Choroid plexus epithelial cell (primary cell): ENCODE data around the gene HPCAL4.
A peak's percentile ranks its signal among the peaks of the same experiment; 100 is the strongest.

Experiments used
- DNase-seq: peaks from one replicate; pipeline ENCODE4 v3.0.0-alpha.2; 2010; ENCODE audit warnings: low read depth
- H3K4me3 ChIP-seq: 2 replicates; pipeline ENCODE4 v1.5.1; 2011; ENCODE audit warnings: low read depth, mild to moderate bottlenecking, control low read depth, low read length, moderate library complexity
- TF ChIP-seq, protein P1 (sequence below): conservative IDR thresholded peaks from 2 replicates; pipeline ENCODE4 v1.5.1; 2011; ENCODE audit warnings: low read depth, mild to moderate bottlenecking, control low read depth, inconsistent platforms, low read length, moderate library complexity

Gene HPCAL4

GRCh38 chr1:39688706-39689105 is 2.5 kb downstream of the HPCAL4 start:
- no peak for DNase-seq
- H3K4me3 ChIP-seq = no peak overlapping the region
- TF ChIP-seq, protein P1, sequence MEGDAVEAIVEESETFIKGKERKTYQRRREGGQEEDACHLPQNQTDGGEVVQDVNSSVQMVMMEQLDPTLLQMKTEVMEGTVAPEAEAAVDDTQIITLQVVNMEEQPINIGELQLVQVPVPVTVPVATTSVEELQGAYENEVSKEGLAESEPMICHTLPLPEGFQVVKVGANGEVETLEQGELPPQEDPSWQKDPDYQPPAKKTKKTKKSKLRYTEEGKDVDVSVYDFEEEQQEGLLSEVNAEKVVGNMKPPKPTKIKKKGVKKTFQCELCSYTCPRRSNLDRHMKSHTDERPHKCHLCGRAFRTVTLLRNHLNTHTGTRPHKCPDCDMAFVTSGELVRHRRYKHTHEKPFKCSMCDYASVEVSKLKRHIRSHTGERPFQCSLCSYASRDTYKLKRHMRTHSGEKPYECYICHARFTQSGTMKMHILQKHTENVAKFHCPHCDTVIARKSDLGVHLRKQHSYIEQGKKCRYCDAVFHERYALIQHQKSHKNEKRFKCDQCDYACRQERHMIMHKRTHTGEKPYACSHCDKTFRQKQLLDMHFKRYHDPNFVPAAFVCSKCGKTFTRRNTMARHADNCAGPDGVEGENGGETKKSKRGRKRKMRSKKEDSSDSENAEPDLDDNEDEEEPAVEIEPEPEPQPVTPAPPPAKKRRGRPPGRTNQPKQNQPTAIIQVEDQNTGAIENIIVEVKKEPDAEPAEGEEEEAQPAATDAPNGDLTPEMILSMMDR = no peak

GRCh38 chr1:39687243-39687642 is 4.0 kb downstream of the HPCAL4 start:
- H3K4me3 ChIP-seq = no peak overlapping the region
- TF ChIP-seq, protein P1 = no peak
- no peak for DNase-seq

DNA sequence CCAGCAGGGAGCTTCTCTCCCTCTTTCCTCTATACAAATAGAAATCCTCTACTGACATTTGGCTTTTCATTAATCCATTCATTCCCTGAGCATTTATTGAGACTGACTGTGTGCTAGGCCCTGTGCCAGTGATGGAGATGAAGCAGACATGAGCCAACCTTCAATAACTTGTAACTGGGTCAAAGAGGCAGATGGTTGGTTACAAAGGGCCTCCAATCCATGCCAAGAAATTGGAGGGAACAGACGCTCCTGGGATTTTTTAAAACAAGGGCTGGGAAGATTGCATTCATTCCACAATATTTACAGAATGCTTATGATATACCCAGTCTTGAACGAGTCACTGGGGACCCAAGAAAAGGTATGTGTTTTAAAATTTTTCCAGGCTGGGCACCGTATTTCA is 6.2 kb downstream of the HPCAL4 start:
- DNase-seq = no peak
- TF ChIP-seq, protein P1 = no peak
- H3K4me3 ChIP-seq = no peak overlapping the region

DNA sequence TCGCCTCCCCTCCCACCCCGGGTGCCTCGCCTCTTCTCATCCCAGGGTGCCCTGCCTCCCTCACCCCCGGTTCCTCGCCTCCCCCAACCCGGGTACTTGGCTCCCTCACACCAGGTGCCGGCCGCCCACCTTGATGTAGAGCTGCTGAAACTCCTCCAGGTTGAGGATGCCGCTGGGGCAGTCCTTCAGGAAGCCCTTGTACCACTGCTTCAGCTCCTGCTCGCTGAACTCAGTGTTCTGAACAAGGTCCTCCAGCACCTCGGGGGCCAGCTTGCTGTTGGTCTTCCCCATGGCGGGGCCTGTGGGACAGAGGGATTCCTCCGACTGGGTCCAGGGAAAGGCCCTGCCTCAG is 6.9 kb downstream of the HPCAL4 start:
- TF ChIP-seq, protein P1 = no peak
- DNase-seq = no peak
- no peak overlapping the region for H3K4me3 ChIP-seq

- H3K4me3 ChIP-seq = peak overlapping the region; percentile 14
- TF ChIP-seq, protein P1 = no peak
- peak; percentile 43 for DNase-seq
These were observed 7.5 kb downstream of the HPCAL4 start for GRCh38 chr1:39683591-39684312.

DNA sequence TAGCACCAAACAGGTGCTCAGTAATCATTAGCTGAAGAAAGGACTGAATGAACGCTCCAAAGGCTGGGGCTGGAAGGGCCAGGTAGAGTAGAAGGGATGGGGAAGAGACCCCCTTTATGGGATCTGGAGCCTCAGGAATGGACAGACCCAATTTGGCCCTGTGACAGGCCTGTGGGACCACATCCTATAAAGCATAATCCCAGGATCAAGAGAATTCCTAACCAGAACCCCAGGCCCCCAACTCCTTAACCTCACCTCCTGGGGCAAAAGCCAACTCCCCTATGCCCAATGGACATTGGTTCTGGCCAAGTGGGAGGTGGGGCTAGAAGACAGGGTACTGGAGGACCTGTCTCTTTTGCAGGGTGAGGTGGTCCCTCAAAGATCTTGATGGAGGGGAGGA is 9.2 kb downstream of the HPCAL4 start:
- TF ChIP-seq, protein P1 = no peak
- DNase-seq = no peak
- no peak overlapping the region for H3K4me3 ChIP-seq

DNA sequence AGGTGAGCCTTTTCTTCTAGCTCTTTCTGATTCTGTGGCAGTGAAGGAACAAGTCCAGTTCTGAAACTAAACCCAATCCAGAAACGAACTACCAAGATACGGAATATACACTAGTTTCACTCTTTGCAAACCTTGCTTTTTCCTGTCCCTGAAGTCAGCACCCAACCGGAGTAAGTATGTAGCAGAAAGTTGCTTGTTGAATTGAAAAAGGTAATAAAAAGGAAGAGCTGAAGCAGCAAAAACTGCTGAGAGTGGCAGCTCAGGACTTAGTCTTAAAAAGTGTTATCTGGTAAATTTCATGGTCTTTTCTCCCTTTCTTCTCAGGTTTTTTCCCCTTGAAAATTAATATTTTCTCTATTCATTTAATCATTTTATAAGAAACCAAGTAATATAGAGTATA is 9.9 kb downstream of the HPCAL4 start:
- no peak overlapping the region for H3K4me3 ChIP-seq
- TF ChIP-seq, protein P1 = no peak

More for the DNA sequence above, 9.9 kb downstream of the HPCAL4 start:
- no peak for DNase-seq
